Measurements from ENCODE around the gene ST6GALNAC3.

ST6GALNAC3 gene

GRCh38 chr1:76290271-76290670 lies 215.7 kb downstream of the ST6GALNAC3 start:
- Histone ChIP-seq H3K36me3 (ENCODE audit: low read depth) (no peaks in the 10 kb centered on the region), H3K27ac (ENCODE audit: poor library complexity, severe bottlenecking) (no peak overlapping the region), H3K4me3 (ENCODE audit: severe bottlenecking) (no peak overlapping the region), H3K9me3 (ENCODE audit: severe bottlenecking) (no peaks in the 10 kb centered on the region), H3K27me3 (ENCODE audit: insufficient read depth, poor library complexity, severe bottlenecking) (peaks cover 19% of the 10 kb centered on the region), H3K4me1 (ENCODE audit: insufficient read depth, poor library complexity, severe bottlenecking) (no peaks in the 10 kb centered on the region)
- no peak for TF ChIP-seq CTCF (IDR thresholded peaks at IDR 0.05; ENCODE audit: poor library complexity, severe bottlenecking)
- DNase-seq (ENCODE audit: low spot score) (no peak), ATAC-seq (ENCODE audit: low read depth) (no peak)

- H3K4me3 ChIP-seq (ENCODE audit: severe bottlenecking): no peak overlapping the region
- no peak for TF ChIP-seq CTCF (IDR thresholded peaks at IDR 0.05; ENCODE audit: poor library complexity, severe bottlenecking)
- peaks cover 20% of the 10 kb centered on the region for H3K27me3 ChIP-seq (ENCODE audit: insufficient read depth, poor library complexity, severe bottlenecking)
- H3K9me3 ChIP-seq (ENCODE audit: severe bottlenecking): no peaks in the 10 kb centered on the region
- H3K27ac ChIP-seq (ENCODE audit: poor library complexity, severe bottlenecking): no peak overlapping the region
- no peaks in the 10 kb centered on the region for H3K4me1 ChIP-seq (ENCODE audit: insufficient read depth, poor library complexity, severe bottlenecking)
- DNase-seq (ENCODE audit: low spot score) (no peak), ATAC-seq (ENCODE audit: low read depth) (no peak)
- no peaks in the 10 kb centered on the region for H3K36me3 ChIP-seq (ENCODE audit: low read depth)
These were observed 216.6 kb downstream of the ST6GALNAC3 start for GRCh38 chr1:76291191-76291590.

- H3K4me1 ChIP-seq (ENCODE audit: insufficient read depth, poor library complexity, severe bottlenecking): no peaks in the 10 kb centered on the region
- no peak for TF ChIP-seq CTCF (IDR thresholded peaks at IDR 0.05; ENCODE audit: poor library complexity, severe bottlenecking)
- H3K27me3 ChIP-seq (ENCODE audit: insufficient read depth, poor library complexity, severe bottlenecking): peaks cover 20% of the 10 kb centered on the region
- H3K27ac ChIP-seq (ENCODE audit: poor library complexity, severe bottlenecking): no peak overlapping the region
- no peak overlapping the region for H3K4me3 ChIP-seq (ENCODE audit: severe bottlenecking)
- ATAC-seq (ENCODE audit: low read depth) (no peak), DNase-seq (ENCODE audit: low spot score) (no peak)
- no peaks in the 10 kb centered on the region for H3K36me3 ChIP-seq (ENCODE audit: low read depth)
- no peaks in the 10 kb centered on the region for H3K9me3 ChIP-seq (ENCODE audit: severe bottlenecking)
These were observed 217.2 kb downstream of the ST6GALNAC3 start for GRCh38 chr1:76291737-76292136.

GRCh38 chr1:76292418-76293184 lies 218.1 kb downstream of the ST6GALNAC3 start:
- H3K27me3 ChIP-seq (ENCODE audit: insufficient read depth, poor library complexity, severe bottlenecking): peaks cover 20% of the 10 kb centered on the region
- no peaks in the 10 kb centered on the region for H3K4me1 ChIP-seq (ENCODE audit: insufficient read depth, poor library complexity, severe bottlenecking)
- no peak overlapping the region for H3K4me3 ChIP-seq (ENCODE audit: severe bottlenecking)
- H3K27ac ChIP-seq (ENCODE audit: poor library complexity, severe bottlenecking): no peak overlapping the region
- ATAC-seq (ENCODE audit: low read depth) (no peak), DNase-seq (ENCODE audit: low spot score) (no peak)
- no peak for TF ChIP-seq CTCF (IDR thresholded peaks at IDR 0.05; ENCODE audit: poor library complexity, severe bottlenecking)
- no peaks in the 10 kb centered on the region for H3K9me3 ChIP-seq (ENCODE audit: severe bottlenecking)
- H3K36me3 ChIP-seq (ENCODE audit: low read depth): no peaks in the 10 kb centered on the region

GRCh38 chr1:76293831-76294230 lies 219.3 kb downstream of the ST6GALNAC3 start:
- H3K4me1 ChIP-seq (ENCODE audit: insufficient read depth, poor library complexity, severe bottlenecking): no peaks in the 10 kb centered on the region
- no peaks in the 10 kb centered on the region for H3K9me3 ChIP-seq (ENCODE audit: severe bottlenecking)
- ATAC-seq (ENCODE audit: low read depth) (no peak), DNase-seq (ENCODE audit: low spot score) (no peak)
- H3K27ac ChIP-seq (ENCODE audit: poor library complexity, severe bottlenecking): no peak overlapping the region
- TF ChIP-seq CTCF (IDR thresholded peaks at IDR 0.05; ENCODE audit: poor library complexity, severe bottlenecking): no peak
- H3K36me3 ChIP-seq (ENCODE audit: low read depth): no peaks in the 10 kb centered on the region
- no peak overlapping the region for H3K4me3 ChIP-seq (ENCODE audit: severe bottlenecking)
- H3K27me3 ChIP-seq (ENCODE audit: insufficient read depth, poor library complexity, severe bottlenecking): peaks cover 20% of the 10 kb centered on the region
